Measurements from ENCODE around the gene APOL3.
"Not testable (repeated sequence)": the region's sequence is repeated elsewhere in the genome, so short reads cannot be mapped to it uniquely, and the experiment has no call there.

The APOL3 gene

DNA sequence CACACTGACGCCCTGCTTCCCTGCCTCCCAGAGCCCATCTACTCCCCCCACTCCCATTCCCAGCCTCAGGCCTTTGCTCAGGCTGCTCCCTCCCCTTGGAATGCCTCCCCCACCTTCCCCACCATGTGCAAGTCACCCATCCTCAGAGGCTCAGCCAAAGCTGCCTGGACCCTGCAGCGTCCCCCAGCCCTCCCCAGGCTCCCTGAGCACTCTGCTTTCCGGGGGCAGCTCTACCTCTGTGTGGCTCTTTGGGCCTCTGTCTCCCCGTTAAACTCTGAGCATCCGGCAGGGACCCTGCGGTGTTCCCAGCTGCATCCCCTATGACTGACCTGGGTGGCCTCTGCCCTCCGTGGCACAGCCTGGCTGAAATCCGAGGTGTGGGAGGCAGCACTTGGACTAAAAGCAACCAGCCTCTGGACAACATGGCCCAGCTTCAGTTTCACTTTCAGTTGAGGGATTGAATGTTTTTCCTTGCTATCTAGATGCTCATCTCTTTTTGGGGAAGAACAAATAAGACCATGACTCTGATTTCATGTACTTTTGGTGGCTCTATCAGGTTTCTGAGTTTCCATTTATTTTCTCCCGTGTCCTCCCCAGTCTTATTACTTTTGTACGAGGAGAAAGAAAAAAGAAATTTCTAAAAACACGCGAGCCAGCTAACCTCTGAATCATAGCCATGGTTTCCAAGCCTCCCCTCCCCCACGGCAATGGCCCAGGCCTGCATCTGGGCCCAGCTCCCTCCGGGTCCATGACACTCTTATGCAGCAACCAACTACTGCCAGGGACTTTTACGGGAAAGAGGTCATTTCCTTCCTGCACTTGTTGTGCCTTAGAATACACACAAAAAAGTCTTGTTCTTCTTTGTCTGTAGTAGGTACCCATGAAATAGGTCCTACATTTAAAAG lies 3.8 kb downstream of the APOL3 start:
- DNase-seq = no peak

DNA sequence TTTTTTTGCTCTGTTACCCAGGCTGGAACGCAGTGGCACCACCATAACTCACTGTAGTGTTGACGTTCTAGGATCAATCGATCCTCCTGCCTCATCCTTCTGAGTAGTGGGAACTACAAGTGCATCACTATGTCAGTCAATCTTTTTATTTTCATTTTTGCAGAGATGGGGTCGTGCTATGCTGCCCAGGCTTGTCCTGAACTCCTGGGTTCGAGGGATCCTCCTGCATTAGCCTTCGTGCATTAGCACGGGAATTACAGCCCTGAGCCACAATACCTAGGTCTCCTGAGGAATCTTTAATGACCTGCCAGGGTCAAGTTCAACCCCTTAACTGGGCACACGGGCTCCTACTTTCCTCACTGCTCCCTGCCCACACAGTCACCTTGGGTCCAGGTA lies 4.4 kb downstream of the APOL3 start:
- DNase-seq = no peak

DNA sequence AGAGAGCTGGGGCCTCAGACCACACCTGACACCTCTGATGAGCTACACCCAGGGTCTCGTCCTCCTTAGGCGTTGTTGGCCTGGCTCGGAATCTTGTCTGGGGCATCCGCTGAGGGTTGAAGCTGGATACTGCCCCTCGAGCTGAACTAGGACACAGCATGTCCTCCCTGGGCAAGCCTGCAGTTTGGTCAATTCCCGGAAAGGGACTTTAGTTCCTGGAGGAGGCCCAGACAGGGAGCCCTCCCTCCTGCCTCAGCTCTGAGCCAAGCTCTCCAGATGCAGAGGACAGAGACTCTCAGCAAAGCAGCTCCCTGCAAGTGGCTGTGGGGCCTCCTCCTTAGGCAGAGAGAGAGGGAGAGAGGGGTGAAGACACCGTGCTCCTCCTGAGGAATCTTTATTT lies 4.9 kb downstream of the APOL3 start:
- no peak for DNase-seq

DNA sequence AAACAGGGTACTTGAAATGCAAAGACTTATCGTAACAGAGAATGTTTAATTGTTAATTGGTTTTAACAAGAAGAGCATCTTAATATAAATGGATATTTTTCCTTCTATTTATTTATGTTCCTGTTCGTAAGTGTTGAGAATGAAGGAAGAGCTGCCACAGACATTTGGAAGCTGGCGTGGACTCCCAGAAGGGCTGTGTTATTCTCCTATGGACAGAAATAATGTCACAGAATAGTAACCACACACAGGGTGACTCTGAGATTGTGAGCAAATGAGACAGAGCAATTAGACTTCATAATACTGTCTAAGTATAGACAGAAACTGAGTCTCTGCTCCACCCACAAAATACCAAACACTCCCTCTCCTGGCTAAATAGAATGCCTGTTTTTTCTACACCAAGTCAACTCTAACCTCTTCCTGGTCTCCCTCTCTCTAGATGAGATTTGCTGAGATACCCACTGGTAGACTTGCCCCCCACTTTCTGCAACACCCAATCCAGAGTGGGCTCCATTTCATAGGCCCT lies 6.1 kb downstream of the APOL3 start:
- DNase-seq = no peak

DNA sequence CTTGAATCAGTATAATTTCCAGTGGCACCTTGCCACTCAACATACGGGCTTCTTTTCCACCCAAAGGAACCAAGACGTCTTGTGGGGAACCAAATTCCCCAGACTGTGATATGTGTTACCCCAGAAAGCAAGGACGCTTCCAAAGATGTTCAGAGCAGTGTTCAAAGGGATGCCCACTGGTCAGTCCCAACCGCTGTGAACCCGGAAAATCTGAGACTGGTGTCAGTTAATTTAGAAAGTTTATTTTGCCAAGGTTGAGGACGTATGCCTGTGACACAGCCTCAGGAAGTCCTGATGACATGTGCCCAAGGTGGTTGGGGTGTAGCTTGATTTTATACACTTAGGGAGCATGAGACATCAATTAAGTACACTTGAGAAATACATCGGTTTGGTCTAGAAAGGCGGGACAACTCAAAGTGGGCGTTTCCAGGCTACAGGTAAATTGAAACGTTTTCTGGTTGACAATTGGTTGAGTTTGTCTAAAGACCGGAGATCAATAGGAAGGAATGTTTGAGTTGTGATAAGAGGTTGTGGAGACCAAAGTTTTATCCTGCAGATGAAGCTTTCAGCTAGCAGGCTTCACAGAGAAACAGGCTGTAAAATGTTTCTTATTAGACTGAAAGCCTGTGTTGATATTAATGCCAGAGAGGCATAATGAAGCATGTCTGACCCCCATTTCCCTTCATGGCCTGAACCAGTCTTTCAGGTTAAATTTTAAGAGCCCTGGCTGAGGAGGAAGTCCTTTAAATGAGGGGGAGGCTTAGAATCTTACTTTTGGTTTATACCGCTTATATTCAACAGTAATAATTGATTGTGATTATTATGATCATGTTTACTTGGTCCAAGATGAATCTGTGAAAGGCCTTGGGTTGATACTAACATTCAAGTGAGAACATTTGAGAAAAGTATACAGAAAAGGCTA lies 6.8 kb downstream of the APOL3 start:
- DNase-seq = no peak

DNA sequence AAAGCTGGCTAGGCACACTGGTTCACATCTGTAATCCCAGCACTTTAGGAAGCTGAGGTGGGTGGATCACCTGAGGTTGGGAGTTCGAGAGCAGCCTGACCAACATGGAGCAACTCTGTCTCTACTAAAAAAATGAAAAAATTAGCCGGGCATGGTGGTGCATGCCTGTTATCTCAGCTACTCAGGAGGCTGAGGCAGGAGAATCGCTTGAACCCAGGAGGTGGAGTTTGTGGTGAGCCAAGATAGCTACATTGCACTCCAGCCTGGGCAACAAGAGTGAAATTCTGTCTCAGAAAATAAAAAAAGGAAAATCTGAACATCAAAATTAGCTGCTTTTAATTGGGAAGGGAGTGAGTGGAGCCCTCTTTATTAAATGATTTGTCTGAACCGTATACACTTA lies 7.7 kb downstream of the APOL3 start:
- not testable (repeated sequence) for DNase-seq

DNA sequence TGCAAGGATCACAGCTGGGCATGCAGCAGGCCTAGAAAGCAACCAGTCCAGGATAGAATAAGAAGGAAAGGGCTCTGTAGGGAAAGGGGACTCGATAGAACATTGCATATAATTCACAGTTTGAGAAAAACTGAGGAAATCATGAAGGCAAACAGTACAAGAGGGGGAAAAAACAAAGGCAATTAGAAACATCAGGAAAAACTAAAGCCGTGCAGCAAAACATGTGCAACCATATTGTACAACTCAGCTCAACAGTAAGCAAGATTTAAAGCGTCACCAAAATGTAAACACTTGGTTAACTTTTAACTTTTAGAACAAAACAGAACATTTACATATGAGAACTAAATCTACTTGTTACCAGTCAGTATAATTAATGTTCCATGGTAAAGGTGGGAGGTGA lies 8.5 kb downstream of the APOL3 start:
- DNase-seq = no peak

DNA sequence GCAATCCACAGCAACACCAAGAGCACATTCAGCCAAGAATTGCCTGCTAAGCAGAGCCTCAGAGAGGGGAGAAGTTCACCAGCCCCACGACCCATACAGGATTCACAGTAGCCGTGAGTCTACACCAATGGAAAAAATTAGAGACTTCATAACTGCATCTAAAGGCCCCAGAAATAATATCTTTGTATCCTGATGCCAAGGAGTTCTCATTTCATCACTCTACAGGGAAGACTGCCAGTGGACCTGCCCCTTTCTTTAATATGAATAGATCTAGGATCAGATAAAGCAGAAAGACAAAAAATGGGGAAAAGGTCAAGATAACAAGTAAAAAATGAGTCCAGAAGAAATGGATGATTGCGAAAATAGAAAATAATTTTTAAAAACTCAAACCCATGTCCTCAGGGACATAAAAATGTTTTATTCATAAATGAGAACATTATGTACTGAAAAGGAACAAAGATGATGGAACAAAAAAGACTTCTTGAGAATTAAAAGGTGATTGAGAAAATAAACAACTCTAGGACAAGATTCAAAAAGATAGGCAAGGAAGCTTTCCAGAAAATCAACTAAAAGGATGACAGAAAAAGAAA lies 9.5 kb downstream of the APOL3 start:
- no peak for DNase-seq

DNA sequence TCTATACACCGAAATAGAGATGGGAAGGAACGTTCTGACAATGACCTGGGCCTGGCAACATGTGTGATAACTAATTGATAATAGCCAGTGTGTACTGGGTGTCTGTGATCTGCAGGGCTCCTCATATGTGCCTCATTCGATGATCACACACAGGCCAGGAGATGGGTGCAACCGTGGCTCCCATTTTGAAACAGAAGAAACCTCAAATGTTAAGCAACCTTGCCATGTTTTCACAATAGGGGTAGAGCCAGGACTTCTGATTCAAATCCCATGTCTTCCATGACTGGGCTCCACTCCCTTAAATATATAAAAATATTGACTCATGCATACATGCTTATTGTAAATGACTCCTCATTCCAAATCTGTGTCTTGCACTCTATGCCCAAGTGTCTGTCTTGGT lies 11.1 kb downstream of the APOL3 start:
- no peak for DNase-seq

DNA sequence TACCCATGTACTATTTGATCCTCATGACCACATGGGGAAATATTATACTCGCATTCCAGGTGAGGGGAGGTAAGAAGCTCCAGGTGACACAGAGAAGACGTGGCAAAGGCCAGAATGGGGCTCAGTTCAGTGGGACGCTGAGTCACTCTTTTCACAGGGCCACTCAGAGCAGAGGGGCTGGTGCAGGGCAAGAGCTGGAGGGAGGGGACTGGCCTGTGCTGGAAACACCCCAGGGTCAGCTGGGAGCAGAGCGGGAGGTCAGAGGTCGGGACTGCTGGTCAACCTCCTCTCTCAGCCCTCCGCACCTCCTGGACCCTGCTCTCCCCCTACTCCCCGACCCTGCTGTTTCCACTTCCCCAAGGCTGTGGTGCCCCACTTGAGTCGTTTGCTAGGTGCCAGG lies 12.1 kb downstream of the APOL3 start:
- no peak for DNase-seq

DNA sequence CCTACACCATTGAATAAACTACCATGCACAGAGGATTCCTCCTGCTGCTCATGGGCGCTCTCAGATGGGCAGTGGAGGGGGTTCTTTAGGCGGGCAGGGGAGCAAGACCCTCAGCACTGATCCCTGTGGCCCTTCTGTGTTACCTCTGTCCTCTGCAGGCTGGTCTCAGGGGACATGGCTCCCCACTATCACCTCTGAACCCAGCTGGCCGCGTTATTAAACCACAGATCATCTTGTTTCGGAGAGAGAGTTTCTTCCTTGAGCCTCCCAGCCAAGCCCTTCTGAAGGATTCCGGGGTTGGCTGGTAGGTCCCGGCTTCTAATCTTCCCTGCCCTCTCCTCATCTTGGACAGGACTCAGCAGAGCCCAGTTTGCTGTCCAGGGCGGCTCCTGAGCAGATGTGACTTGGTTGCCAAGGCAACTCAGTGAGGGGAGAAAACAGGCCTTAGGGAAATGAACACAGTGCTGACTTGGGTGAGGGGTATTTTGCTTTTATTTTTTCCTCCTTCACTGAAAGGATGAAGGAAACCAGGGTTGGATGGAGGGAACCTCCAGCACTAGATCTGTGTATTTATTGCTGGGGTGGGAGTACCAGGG lies 13.3 kb downstream of the APOL3 start:
- no peak for DNase-seq

DNA sequence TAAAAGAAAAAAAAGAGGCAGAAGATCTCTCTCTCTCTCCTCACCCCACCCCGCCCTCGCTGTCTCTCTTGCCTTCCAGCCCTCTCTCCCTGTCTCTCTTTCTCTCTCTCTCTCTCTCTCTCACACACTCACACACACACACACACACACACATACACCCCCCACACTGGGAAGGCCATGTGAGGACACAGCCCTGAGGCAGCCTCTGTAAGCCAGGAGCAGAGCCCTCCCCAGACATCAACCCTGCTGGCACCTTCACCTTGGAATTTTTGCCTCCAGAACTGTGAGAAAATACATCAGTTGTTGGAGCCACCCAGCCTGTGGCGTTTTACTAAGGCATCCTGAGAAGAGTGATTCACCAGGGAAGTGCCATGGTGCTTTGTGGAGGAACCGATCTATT lies 14.7 kb downstream of the APOL3 start:
- no peak for DNase-seq

DNA sequence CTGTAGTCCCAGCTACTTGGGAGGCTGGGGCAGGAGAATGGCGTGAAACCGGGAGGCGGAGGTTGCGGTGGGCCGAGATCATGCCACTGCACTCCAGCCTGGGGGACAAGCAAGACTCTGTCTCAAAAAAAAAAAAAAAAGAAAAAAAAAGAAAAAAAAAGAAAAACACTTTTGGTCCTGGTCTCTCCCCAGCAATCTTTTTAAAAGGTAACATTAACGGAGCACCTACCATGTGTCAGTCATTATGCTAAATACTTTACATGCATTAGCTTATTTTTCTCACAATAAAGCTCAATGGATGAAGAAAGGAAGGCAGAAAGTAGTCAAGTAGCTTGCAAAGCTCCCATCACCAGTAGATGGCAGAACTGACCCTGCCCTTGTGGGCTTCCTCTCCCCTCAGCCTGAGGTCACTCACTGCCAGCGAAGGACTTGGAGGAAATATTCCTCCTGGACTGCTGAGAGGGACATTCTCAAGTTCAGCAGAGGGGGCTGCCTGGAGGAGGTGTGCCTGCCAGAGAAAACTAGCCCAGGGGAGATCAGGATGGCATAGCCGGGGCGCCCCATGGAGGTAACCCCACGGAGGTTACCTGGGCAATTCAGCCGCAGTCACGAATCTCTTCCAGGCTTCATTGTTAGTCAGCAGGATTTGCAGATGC lies 15.5 kb downstream of the APOL3 start:
- DNase-seq = no peak

DNA sequence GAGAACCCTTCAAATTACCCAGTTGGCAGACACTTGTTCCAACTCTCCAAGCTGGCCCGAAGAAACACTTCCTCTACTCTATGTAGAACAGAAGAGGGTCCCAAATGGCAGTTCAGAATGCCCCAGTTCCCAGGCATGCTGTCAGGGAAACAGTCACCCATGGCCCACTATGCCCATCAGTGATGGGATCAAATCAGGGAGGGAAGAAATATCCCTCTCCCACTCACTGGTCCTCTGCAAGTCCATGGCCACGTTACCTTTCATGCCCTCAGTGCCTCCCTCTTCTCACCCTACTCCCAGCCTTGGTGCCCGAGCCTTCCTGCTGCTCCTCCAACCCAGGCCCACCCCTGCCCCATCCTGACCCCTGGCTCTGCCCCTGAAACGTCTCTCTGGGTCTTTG lies 16.6 kb downstream of the APOL3 start:
- DNase-seq = no peak

DNA sequence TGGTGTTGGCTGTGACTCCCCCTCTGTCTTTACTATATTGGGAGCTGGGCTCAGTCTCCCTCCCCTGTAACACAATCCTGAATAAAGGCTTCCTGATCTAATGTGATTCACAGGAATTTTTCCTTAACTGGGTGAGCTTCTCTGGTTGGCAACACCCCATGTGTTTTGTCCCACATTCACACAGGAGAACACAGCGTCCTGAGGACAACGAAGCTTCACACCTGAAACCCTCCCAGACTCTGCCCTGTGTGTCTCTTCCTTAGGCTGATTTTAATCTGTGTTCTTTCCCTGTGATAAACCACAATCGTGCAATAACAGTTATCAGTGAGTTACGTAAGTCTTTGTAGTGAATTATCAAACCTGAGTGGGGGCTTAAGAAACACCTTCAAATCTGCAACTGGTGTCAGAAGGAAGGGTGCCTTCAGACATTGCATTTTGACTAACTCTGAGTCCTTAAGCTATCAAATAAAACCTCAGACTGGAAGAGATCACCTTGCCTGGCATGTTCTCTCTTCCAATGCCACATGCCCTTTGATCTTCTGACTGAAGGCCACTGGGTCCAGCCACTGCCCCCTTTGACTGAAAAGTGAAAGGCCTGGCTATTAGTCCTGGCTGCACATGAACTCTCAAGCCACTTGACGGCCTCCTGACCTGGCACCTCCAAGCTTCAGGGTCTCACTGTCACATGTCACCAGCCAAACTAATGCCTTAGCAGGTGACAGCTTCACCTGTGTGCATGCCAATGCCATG lies 17.3 kb downstream of the APOL3 start:
- DNase-seq = no peak

DNA sequence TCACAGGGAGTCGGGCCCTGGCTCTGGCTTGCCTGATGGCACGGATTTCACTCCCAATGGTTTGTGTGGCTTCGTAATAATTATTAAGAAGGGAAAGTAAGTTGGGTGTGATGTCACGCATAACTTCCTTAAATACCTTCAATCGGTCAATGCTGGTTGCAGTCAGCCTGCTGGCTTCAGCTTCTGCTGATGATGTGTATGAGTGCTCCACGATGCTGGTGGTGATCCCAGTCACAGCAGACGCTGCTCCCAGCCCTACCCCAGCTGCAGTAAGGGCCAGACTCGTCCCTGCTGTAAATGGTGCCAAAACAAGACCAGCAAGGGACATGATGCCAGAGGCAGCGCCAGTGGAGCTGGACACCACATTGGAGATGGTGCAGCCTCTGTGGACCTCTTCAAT lies 19.1 kb downstream of the APOL3 start:
- DNase-seq = no peak

DNA sequence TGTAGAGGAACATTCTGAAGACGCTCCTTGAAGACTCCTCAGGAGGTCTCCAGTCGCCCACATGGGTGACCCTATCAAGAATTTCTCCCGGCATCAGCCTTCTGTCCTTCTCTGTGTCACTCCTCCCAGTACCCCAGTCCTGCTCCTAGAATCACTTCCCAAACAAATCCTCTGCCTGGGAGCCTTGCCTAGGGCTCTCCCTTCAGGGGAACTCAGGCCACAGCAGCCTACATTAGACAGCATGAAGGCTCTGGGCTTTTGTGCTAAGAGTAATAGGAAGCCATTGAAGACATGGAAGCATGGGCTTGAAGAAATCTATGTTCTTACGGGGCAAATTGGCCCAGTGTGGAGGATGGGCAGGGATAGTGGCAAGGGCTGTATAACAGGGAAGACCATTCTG lies 21.8 kb downstream of the APOL3 start:
- DNase-seq = not testable (repeated sequence)

DNA sequence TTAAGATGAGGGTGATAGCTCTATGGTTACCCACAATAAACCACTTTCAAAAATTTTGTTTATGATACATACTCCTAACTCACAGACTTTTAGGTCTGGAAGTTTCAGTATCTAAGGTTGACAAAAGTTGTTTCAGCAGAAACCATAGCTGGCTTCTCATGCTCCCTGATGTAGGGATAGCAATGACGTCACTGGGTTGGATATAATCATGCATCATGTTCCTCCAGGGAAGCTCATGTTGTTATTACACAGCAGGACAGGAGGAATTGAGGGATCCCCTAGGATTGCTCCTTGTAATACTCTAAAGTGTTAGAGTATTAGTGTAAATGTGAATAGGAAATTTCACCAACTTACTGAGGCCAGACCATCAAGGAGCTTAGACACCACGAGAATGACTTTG lies 23.6 kb downstream of the APOL3 start:
- no peak for DNase-seq

DNA sequence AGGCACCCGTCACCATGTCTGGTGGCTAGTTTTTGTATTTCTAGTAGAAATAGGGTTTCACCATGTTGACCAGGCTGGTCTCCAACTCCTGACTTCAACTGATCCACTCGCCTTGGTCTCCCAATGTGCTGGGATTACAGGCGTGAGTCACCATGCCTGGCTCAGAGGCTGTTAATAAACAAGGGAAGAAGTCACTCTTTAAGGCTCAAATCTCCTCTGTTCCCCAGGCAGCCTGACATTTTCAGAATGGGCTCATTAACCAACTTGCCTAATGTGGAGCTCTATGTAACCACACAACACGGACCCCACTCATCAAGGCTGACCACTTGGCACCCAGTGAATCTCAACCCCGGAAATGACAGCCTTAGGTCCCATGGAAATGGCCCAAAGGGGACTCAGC lies 24.1 kb downstream of the APOL3 start:
- no peak for DNase-seq

DNA sequence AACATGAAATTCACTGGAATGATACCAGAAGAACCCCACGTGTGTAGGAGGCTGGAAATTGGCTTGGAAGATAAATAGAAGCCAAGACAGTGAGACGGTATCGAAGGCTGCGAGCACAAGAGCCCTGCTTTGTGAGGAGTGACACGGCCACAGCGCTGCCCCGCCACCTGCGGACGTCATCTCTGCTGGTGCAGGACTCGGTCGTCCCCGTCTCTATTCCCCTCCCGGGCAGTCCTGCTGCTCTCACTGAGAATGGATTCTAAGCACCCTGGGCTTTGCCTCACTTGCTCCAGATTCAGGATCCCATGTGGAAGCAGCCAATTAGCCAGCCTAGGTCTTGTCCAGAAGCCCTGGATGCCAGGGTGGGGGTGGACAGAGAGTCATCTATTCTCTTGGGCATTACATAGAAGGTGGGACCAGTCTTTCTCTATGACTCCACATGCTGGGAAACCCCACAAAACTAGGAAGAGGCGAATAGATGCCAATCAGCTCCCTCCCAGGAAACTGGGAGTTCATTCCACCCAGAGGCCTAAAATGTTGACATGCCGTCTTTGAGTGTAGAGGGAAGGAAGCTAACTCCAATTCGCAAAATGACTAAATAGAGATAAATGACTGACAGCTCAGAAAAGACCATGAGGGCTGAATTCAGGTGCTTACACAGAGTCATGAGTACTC lies 25.1 kb downstream of the APOL3 start:
- no peak for DNase-seq

DNA sequence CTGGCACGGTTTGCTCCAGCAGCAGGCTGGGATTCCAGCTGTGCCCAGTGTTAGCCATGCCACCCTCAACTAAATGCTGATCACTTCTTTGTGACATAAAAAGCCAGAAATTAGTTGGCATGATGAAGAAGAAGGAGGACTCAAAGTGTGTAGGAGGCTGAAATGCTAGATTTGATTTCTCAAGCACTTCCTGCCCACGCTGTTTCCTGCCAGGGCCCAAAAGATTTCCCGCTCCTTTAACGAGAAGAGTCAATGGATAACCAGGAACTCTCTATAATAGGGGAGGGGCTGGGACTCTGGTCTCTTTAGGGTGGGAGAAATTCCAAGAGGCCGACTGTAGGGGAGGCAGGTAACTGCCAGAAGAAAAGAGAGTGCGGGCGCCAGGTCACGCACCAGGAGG lies 26.4 kb downstream of the APOL3 start:
- no peak for DNase-seq

Measured in cortex of kidney (tissue), 1 donor.